ENCODE results near the gene BEST3.

DNA sequence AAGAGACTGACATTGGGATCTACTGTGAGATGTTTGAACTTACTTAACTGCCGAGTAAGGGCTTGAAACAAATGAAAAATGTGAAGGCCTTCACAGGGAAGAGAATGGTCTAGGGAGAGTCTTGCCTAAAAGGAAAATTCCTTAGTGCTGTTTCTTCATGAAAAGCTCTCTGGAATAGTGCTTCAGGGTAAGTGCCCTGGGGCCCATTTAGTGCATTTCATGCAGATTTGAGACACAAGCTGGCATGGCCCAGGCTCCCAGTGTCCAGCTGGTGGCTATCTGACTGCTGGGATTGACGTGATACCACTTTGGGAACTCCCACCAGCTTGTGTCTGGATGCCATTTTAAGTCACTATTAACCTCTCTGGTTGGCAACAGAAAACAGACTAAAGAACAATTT, 26.9 kb downstream of the BEST3 start:
- TF ChIP-seq, protein P1, sequence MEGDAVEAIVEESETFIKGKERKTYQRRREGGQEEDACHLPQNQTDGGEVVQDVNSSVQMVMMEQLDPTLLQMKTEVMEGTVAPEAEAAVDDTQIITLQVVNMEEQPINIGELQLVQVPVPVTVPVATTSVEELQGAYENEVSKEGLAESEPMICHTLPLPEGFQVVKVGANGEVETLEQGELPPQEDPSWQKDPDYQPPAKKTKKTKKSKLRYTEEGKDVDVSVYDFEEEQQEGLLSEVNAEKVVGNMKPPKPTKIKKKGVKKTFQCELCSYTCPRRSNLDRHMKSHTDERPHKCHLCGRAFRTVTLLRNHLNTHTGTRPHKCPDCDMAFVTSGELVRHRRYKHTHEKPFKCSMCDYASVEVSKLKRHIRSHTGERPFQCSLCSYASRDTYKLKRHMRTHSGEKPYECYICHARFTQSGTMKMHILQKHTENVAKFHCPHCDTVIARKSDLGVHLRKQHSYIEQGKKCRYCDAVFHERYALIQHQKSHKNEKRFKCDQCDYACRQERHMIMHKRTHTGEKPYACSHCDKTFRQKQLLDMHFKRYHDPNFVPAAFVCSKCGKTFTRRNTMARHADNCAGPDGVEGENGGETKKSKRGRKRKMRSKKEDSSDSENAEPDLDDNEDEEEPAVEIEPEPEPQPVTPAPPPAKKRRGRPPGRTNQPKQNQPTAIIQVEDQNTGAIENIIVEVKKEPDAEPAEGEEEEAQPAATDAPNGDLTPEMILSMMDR (IDR thresholded peaks at IDR 0.05) = no peak
- TF ChIP-seq POLR2A (IDR thresholded peaks at IDR 0.05) (no peak), POLR2AphosphoS5 (IDR thresholded peaks at IDR 0.05) (no peak), EP300 (IDR thresholded peaks at IDR 0.05) (no peak)
